Fibroblast of skin of right biceps (primary cell): Measurements from ENCODE around the gene PCDH11X.
"Not testable (repeated sequence)": the region's sequence is repeated elsewhere in the genome, so short reads cannot be mapped to it uniquely, and the experiment has no call there.

Experiments used
- DNase-seq: peaks from one replicate; pipeline ENCODE4 v3.0.0-alpha.2; 2013

Gene PCDH11X, protein sequence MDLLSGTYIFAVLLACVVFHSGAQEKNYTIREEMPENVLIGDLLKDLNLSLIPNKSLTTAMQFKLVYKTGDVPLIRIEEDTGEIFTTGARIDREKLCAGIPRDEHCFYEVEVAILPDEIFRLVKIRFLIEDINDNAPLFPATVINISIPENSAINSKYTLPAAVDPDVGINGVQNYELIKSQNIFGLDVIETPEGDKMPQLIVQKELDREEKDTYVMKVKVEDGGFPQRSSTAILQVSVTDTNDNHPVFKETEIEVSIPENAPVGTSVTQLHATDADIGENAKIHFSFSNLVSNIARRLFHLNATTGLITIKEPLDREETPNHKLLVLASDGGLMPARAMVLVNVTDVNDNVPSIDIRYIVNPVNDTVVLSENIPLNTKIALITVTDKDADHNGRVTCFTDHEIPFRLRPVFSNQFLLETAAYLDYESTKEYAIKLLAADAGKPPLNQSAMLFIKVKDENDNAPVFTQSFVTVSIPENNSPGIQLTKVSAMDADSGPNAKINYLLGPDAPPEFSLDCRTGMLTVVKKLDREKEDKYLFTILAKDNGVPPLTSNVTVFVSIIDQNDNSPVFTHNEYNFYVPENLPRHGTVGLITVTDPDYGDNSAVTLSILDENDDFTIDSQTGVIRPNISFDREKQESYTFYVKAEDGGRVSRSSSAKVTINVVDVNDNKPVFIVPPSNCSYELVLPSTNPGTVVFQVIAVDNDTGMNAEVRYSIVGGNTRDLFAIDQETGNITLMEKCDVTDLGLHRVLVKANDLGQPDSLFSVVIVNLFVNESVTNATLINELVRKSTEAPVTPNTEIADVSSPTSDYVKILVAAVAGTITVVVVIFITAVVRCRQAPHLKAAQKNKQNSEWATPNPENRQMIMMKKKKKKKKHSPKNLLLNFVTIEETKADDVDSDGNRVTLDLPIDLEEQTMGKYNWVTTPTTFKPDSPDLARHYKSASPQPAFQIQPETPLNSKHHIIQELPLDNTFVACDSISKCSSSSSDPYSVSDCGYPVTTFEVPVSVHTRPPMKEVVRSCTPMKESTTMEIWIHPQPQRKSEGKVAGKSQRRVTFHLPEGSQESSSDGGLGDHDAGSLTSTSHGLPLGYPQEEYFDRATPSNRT (N-terminal part only)

DNA sequence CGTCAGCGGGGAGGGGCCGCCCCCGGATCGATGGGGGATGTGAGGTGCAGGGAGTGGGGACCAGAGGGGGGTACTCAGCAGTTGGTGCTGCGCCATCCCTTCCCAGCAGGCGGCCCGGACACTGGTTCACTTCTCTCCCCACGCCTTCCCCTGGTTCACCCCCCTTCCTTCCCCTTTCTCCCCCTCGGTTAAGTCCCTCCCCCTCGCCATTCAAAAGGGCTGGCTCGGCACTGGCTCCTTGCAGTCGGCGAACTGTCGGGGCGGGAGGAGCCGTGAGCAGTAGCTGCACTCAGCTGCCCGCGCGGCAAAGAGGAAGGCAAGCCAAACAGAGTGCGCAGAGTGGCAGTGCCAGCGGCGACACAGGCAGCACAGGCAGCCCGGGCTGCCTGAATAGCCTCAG, at the start of gene PCDH11X:
TSS of gene PCDH11X (plus strand) at position 241 of the 400 bp plus-strand sequence. CDS start 56,130 bp downstream, outside the sequence.
- not testable (repeated sequence) for DNase-seq

DNA sequence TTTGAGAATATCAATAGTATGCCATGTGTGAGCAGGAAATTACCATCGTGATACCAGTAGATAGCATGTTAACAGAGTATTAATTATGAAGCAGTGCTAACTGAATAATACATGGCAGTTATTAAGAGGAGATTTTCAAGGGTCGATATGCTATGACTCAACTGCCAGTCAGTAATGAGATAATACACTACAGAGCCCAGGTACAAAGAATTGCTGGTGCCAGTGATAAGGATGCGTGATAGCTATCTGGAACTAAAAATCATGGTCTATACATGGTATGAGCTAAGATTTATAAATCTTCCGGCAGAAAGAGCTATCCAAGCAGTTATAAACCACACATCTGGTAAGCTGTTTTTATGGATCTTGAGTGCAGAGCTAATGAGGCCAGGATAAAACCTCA, 31.7 kb upstream of the PCDH11X start:
- not testable (repeated sequence) for DNase-seq

DNA sequence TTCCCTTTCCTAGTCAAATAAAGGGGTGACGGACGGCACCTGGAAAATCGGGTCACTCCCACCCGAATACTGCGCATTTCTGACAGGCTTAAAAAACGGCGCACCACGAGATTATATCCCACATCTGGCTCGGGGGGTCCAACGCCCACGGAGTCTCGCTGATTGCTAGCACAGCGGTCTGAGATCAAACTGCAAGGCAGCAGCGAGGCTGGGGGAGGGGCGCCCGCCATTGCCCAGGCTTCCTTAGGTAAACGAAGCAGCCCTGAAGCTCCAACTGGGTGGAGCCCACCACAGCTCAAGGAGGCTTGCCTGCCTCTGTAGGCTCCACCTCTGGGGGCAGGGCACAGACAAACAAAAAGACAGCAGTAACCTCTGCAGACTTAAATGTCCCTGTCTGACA, 26.2 kb upstream of the PCDH11X start:
- DNase-seq = not testable (repeated sequence)

DNA sequence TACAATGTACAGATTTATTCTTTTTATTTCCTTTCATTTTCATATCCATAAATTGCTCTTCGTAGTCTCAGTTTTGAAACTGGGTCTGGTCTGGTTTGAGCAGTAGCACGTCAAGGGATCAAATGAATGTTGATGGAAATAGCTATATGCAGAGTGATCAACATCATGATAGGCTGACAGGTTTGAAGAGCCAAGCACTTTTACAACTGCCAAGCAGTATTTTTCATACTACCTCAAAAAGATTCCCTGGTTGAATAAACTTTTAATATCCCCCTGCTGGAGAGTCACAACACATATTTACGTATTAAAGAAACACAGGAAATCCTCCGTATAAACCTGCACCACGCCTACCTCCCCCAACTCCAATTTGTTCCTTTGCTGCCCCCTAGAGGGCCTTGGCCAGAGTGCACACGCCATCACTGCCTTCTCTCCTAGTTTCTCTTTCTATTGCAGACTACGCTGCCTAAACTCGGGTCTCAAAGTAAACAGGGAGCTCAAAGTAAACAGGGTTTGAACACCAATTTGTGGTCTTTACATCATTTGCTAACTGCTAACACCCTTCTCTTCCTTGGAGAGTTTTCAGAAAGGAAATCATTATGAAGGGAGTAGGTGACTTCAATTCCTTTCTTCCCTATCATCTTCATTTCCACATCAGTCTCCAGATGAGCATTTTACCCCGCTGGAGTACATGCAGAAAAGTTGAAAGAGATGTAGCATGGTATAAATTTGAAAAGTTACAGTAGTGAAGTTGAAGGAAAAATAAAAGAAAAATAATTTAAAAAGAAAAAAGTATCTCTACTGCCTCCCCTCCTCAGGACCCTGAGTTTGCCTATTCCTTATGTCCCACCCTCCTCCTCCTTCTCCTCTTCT, 8.3 kb upstream of the PCDH11X start:
- not testable (repeated sequence) for DNase-seq

DNA sequence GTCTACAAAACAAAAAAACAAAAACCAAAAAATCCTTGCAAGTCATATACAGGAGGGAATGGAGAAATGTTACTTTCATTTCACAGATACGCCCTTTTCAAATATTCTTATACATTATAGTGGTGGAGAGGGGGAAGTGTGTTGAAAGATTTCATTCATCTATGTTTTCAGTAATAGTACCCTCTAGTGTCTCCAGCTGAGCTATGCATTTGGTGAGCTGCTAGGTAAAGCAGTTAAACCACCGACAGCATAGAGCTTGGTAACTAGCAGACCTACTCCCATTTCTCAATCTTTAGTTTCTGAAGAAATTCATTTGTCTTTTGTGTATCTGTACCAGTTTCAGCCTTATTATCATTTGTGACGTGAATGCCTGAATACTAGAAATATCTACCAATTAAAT, 5.2 kb upstream of the PCDH11X start:
- not testable (repeated sequence) for DNase-seq

DNA sequence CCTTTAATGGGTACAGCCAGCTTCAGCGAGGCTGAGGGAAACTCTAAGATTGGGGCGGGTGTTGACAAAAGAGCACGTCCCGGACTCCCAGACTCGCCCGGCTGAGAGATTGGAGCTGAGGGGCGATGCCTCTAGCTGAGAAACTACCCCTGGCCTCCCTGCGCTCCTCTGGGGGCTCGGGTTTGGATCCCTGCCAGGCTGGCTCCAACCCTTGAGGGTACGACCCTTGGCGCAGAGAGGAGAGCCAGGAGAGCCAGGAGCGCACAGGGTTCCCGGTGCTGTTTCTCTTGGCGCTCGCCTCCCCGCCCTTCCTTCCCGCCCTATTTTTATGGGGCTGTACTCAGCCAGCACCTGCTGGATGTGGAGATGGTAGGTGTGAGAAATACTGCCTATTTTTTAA, 833 bp downstream of the PCDH11X start:
- DNase-seq = not testable (repeated sequence)

DNA sequence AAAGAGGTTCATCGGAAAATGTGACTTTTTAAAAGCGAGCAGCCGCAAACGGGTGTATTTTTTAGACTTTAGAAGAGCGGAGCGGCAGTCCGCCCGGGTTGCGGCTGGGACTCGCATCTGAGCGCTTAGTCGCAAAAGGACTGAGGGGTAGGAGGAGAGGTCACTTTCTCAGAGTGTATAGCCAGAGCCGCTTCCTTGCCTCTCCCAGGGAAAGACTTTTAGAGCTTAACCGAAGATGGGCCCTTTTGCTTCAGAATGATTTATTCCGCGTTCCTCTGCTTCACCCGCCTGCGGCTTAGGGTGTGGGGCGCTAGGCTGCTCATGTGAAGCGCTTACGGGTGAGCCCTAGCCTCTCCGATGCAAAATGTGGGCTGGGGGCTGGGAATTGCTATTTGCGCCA, 1.5 kb downstream of the PCDH11X start:
- DNase-seq = not testable (repeated sequence)

DNA sequence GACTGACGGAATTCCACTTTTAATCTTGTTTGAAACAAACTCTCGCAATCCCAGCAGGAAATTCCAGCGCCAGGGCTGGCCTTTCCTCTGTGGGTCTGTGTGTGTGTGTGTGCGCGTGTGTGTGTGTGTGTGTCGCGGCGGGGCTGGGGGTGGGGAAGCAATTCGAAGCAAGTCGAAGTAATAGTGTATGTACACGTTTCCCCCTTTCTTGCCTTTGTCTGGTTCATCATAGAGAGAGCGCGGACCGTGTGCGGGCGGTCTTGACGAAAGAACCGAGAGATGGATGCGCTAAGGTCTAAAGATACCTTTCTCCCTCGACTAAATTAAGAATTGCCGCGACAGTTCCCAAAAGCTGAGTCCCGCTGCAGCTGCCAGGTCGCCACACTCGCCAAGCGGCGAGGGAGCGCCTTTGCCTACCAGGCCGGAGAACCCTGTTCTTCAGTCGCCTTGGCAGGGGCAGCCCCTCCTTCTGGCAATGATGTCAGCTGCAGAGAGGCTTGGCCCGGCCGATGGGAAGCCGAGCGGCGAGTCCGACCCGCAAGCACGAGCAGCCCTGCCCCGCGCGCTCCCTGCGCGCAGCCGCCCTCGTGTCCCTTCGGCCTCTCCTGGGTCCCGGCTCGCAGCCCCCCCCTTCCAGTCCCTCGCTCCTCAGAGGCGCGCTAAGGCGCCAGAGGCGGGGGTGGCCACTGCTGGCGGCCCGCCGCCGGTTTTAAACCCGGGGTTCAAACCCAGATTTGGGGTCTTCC, 2.6 kb downstream of the PCDH11X start:
- not testable (repeated sequence) for DNase-seq

DNA sequence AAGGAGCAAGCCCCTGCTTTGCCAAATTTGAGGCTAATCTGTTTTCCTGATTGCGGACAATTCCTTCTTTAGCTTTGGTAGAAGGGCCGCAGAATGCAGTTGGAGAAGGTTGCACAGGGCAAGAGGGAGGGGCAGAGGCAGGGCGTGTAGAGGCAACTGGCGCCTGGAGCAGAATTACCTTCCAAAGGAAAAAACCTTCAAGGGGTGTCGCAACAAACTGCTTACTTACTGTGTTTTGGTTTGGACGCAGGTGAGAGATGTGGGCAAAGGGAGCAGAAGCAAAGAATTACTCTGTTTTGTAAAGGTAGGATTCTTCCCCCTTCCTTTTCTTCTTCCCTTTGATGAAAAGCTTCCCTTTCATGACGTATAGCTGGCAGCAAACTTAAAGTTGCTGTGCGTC, 3.6 kb downstream of the PCDH11X start:
- DNase-seq = not testable (repeated sequence)

DNA sequence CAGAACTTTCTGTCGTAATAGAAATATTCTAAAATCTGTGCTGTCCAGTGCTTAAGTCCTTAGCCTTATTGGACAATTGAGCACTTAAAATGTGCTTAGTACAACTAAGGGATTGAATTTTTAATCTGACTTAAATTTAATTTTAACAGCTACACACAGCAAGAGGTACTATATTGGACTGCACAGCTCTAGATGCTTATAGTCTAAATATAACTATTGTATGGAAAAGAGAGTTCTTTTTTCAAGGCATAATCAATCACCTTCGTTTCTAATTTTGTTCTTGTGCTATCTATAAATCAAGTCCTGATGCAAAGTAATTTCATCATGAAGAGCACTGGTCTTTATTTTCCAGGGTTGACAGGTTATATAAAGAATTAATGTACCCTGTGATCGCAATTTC, 38.4 kb downstream of the PCDH11X start:
- DNase-seq = not testable (repeated sequence)

DNA sequence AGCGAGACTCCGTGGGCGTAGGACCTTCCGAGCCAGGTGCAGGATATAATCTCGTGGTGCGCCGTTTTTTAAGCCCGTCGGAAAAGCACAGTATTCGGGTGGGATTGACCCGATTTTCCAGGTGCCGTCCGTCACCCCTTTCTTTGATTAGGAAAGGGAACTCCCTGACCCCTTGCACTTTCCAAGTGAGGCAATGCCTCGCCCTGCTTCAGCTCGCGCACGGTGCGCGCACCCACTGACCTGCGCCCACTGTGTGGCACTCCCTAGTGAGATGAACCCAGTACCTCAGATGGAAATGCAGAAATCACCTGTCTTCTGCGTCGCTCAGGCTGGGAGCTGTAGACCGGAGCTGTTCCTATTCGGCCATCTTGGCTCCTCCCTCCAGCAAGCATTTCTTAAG, 46.1 kb downstream of the PCDH11X start:
- not testable (repeated sequence) for DNase-seq
